HEK293 (cell line): ENCODE data around the gene SLA2.
"Not testable (repeated sequence)": the region's sequence is repeated elsewhere in the genome, so short reads cannot be mapped to it uniquely, and the experiment has no call there.

ENCODE experiments used
- CTCF ChIA-PET: fragments of 350-600 bp; formaldehyde crosslinking; extraction: SDS; loops from one replicate; lab custom pipeline; 2021; ENCODE audit warnings: antibody characterized with exemption; lab: Yijun Ruan, JAX
- POLR2A ChIA-PET: fragments of 300-600 bp; formaldehyde crosslinking; extraction: SDS; loops from one replicate; lab custom pipeline; 2020; ENCODE audit warnings: antibody characterized with exemption, inconsistent platforms; lab: Yijun Ruan, JAX
- H3K27ac ChIP-seq: fragments of 200-500 bp; sonication (Bioruptor generic); 2 replicates; pipeline ENCODE4 v1.5.1; 2014; ENCODE audit warnings: low read depth, low read length, control low read depth, inconsistent platforms; ENCODE audit errors: extremely low read depth
- H3K36me3 ChIP-seq, 2 experiments: fragments of 200-500 bp in 1 of 2; sonication (Bioruptor generic) in 1 of 2; 1 replicate in 1 of 2; 2 replicates in 1 of 2; pipeline ENCODE4 v1.5.1; 2014 to 2017; ENCODE audit warnings: inconsistent platforms in 2 of 2, low read length in 2 of 2; ENCODE audit not compliant: control insufficient read depth in 2 of 2, insufficient read depth in 1 of 2
- H3K4me1 ChIP-seq: fragments of 200-500 bp; sonication (Bioruptor generic); 2 replicates; pipeline ENCODE4 v1.5.1; 2014; ENCODE audit warnings: mild to moderate bottlenecking, low read length, inconsistent platforms; ENCODE audit not compliant: control insufficient read depth, insufficient read depth
- H3K4me3 ChIP-seq: 2 replicates; pipeline ENCODE4 v1.5.1; 2011; ENCODE audit warnings: low read depth, mild to moderate bottlenecking, control low read depth, low read length, moderate library complexity
- H3K9me3 ChIP-seq: fragments of 200-500 bp; sonication (Bioruptor generic); 2 replicates; pipeline ENCODE4 v1.5.1; 2014; ENCODE audit warnings: low read depth, low read length, inconsistent platforms; ENCODE audit not compliant: control insufficient read depth, insufficient read depth
- ATF2 ChIP-seq: fragments of 450-650 bp; formaldehyde crosslinking; IDR thresholded peaks from 2 replicates; pipeline ENCODE4 v1.5.1; 2016; ENCODE audit warnings: missing biosample characterization, missing genetic modification characterization, low read depth
- GLI4 ChIP-seq: fragments of 450-650 bp; formaldehyde crosslinking; IDR thresholded peaks from 2 replicates; pipeline ENCODE4 v1.5.1; 2016; ENCODE audit warnings: missing biosample characterization, missing genetic modification characterization
- KLF10 ChIP-seq: fragments of 450-650 bp; IDR thresholded peaks from 2 replicates; pipeline ENCODE4 v1.5.1; 2018; ENCODE audit warnings: missing biosample characterization, mild to moderate bottlenecking, missing genetic modification characterization
- PRDM6 ChIP-seq: fragments of 450-650 bp; formaldehyde crosslinking; IDR thresholded peaks from 2 replicates; pipeline ENCODE4 v1.5.1; 2017; ENCODE audit warnings: missing biosample characterization, missing genetic modification characterization
- SP7 ChIP-seq: fragments of 450-650 bp; formaldehyde crosslinking; IDR thresholded peaks from 2 replicates; pipeline ENCODE4 v1.5.1; 2016; ENCODE audit warnings: missing biosample characterization, missing genetic modification characterization
- ZNF132 ChIP-seq: fragments of 450-650 bp; formaldehyde crosslinking; IDR thresholded peaks from 2 replicates; pipeline ENCODE4 v1.5.1; 2017; ENCODE audit warnings: missing biosample characterization, missing genetic modification characterization, borderline replicate concordance
- ZNF148 ChIP-seq: fragments of 450-650 bp; formaldehyde crosslinking; IDR thresholded peaks from 2 replicates; pipeline ENCODE4 v1.5.0; 2017; ENCODE audit warnings: missing biosample characterization, missing genetic modification characterization, borderline replicate concordance
- ZNF248 ChIP-seq: fragments of 450-650 bp; formaldehyde crosslinking; IDR thresholded peaks from 2 replicates; pipeline ENCODE4 v1.5.1; 2017; ENCODE audit warnings: missing biosample characterization, missing genetic modification characterization
- ZNF274 ChIP-seq, 2 experiments: fragments of 200-500 bp in 1 of 2; fragments of 450-650 bp in 1 of 2; sonication (Bioruptor generic) in 1 of 2; formaldehyde crosslinking in 1 of 2; IDR thresholded peaks; 2 replicates each; pipeline versions ENCODE4 v1.5.1 to v1.6.1; 2014 to 2016; ENCODE audit warnings: borderline replicate concordance in 1 of 2, inconsistent platforms in 1 of 2, low read length in 1 of 2, missing biosample characterization in 1 of 2, missing genetic modification characterization in 1 of 2
- ZNF398 ChIP-seq: fragments of 450-650 bp; formaldehyde crosslinking; IDR thresholded peaks from 2 replicates; pipeline ENCODE4 v1.5.1; 2017; ENCODE audit warnings: missing biosample characterization, missing genetic modification characterization
- ZNF404 ChIP-seq: fragments of 450-650 bp; formaldehyde crosslinking; IDR thresholded peaks from 2 replicates; pipeline ENCODE4 v1.5.1; 2017; ENCODE audit warnings: missing biosample characterization, missing genetic modification characterization
- ZNF449 ChIP-seq: fragments of 450-650 bp; formaldehyde crosslinking; IDR thresholded peaks from 2 replicates; pipeline ENCODE4 v1.5.1; 2017; ENCODE audit warnings: missing biosample characterization, mild to moderate bottlenecking, missing genetic modification characterization, moderate library complexity
- ZNF48 ChIP-seq: fragments of 450-650 bp; formaldehyde crosslinking; IDR thresholded peaks from 2 replicates; pipeline ENCODE4 v1.5.1; 2016; ENCODE audit warnings: missing biosample characterization, missing genetic modification characterization
- ZNF513 ChIP-seq: fragments of 450-650 bp; IDR thresholded peaks from 2 replicates; pipeline ENCODE4 v1.5.1; 2018; ENCODE audit warnings: missing biosample characterization, missing genetic modification characterization
- ZNF530 ChIP-seq: fragments of 450-650 bp; formaldehyde crosslinking; IDR thresholded peaks from 2 replicates; pipeline ENCODE4 v1.5.1; 2016; ENCODE audit warnings: low read depth, missing biosample characterization, missing genetic modification characterization
- ZNF549 ChIP-seq: fragments of 450-650 bp; IDR thresholded peaks from 2 replicates; pipeline ENCODE4 v1.5.1; 2018; ENCODE audit warnings: missing biosample characterization, missing genetic modification characterization, mild to moderate bottlenecking, inconsistent platforms, moderate library complexity
- ZNF623 ChIP-seq: fragments of 450-650 bp; formaldehyde crosslinking; IDR thresholded peaks from 2 replicates; pipeline ENCODE4 v1.5.1; 2016; ENCODE audit warnings: missing biosample characterization, missing genetic modification characterization
- ZNF624 ChIP-seq: fragments of 450-650 bp; formaldehyde crosslinking; IDR thresholded peaks from 2 replicates; pipeline ENCODE4 v1.5.1; 2017; ENCODE audit warnings: missing biosample characterization, missing genetic modification characterization
- ZNF654 ChIP-seq: fragments of 450-650 bp; formaldehyde crosslinking; IDR thresholded peaks from 2 replicates; pipeline ENCODE4 v1.5.1; 2016; ENCODE audit warnings: low read depth, missing biosample characterization, missing genetic modification characterization
- ZNF701 ChIP-seq: fragments of 450-650 bp; formaldehyde crosslinking; IDR thresholded peaks from 2 replicates; pipeline ENCODE4 v1.5.1; 2016; ENCODE audit warnings: missing biosample characterization, missing genetic modification characterization
- ZNF768 ChIP-seq: fragments of 450-650 bp; formaldehyde crosslinking; IDR thresholded peaks from 2 replicates; pipeline ENCODE4 v1.5.1; 2018; ENCODE audit warnings: missing biosample characterization, mild to moderate bottlenecking, missing genetic modification characterization
- ZNF785 ChIP-seq: fragments of 450-650 bp; formaldehyde crosslinking; IDR thresholded peaks from 2 replicates; pipeline ENCODE4 v1.5.1; 2016; ENCODE audit warnings: missing biosample characterization, missing genetic modification characterization

Gene SLA2

GRCh38 chr20:36645998-36646397 is at the start of gene SLA2:
Gene SLA2 (minus strand): TSS chr20:36646196. CDS start chr20:36641335, 4,861 bp downstream.
- H3K4me3 ChIP-seq = no peak within 1 kb of the TSS
- ChIA-PET CTCF (no interaction called here), POLR2A (no interaction called here)
- TF ChIP-seq ZNF785 (no peak), ZNF248 (no peak), SP7 (no peak), ZNF530 (tag by site-specific recombination) (no peak), ZNF624 (tag by site-specific recombination) (no peak), ZNF701 (tag by site-specific recombination) (no peak), ATF2 (tag by site-specific recombination) (no peak), ZNF449 (tag by site-specific recombination) (no peak), PRDM6 (no peak), KLF10 (tag by site-specific recombination) (no peak), ZNF404 (tag by site-specific recombination) (no peak), ZNF654 (tag by site-specific recombination) (no peak), ZNF549 (no peak), ZNF132 (tag by site-specific recombination) (no peak), ZNF48 (tag by site-specific recombination) (no peak), ZNF274 (IDR thresholded peaks at IDR 0.05; ENCODE audit: low read length) (no peak), ZNF274 (tag by site-specific recombination; IDR thresholded peaks at IDR 0.05; ENCODE audit: borderline replicate concordance) (no peak), ZNF623 (tag by site-specific recombination) (no peak)
- no peaks in the 10 kb centered on the region for H3K9me3 ChIP-seq
- no peak within 1 kb of the TSS for H3K27ac ChIP-seq
- H3K36me3 ChIP-seq = no peaks in the 10 kb centered on the region; a peak in 1 of 3 replicates
- H3K4me1 ChIP-seq = no peaks in the 10 kb centered on the region

GRCh38 chr20:36695467-36695866 is 49.5 kb upstream of the SLA2 start:
- POLR2A ChIA-PET = interaction anchor here (0.6 kb wide), 1 partner anchor 39 kb away, joined by 3 read pairs; no protein-coding TSS in a partner anchor
- not testable (repeated sequence) for H3K27ac ChIP-seq, H3K9me3 ChIP-seq, H3K4me1 ChIP-seq, H3K4me3 ChIP-seq, H3K36me3 ChIP-seq
- CTCF ChIA-PET = interaction anchor here (0.7 kb wide), 1 partner anchor 312 kb away, joined by 3 read pairs; no protein-coding TSS in a partner anchor

GRCh38 chr20:36688630-36689029 is 42.6 kb upstream of the SLA2 start:
- Histone ChIP-seq H3K4me3 (no peak overlapping the region), H3K36me3 (peaks cover 0 to 26% of the 10 kb centered on the region in 2 experiments; a peak in 2 of 3 replicates), H3K4me1 (no peaks in the 10 kb centered on the region), H3K9me3 (no peaks in the 10 kb centered on the region), H3K27ac (no peak overlapping the region)
- CTCF ChIA-PET = no interaction called here
- POLR2A ChIA-PET = interaction anchor here (0.6 kb wide), 1 partner anchor 41 kb away, joined by 3 read pairs; no protein-coding TSS in a partner anchor
- no peak for TF ChIP-seq ZNF513 (tag by site-specific recombination)
- no peak for TF ChIP-seq ZNF398
- TF ChIP-seq ZNF768 (tag by site-specific recombination) = no peak
- TF ChIP-seq ZNF148 (tag by site-specific recombination) = no peak
- TF ChIP-seq GLI4 (tag by site-specific recombination) = no peak
